Measurements from ENCODE around the gene MMP19.
"Not testable (repeated sequence)": the region's sequence is repeated elsewhere in the genome, so short reads cannot be mapped to it uniquely, and the experiment has no call there.

Gene MMP19

GRCh38 chr12:55844961-55845360, 2.2 kb upstream of the MMP19 start:
- no peak for DNase-seq (ENCODE audit: low read depth in 2 of 2)

- DNase-seq (ENCODE audit: low read depth in 2 of 2) = no peak
Observed at GRCh38 chr12:55843431-55843830, 695 bp upstream of the MMP19 start.

DNA sequence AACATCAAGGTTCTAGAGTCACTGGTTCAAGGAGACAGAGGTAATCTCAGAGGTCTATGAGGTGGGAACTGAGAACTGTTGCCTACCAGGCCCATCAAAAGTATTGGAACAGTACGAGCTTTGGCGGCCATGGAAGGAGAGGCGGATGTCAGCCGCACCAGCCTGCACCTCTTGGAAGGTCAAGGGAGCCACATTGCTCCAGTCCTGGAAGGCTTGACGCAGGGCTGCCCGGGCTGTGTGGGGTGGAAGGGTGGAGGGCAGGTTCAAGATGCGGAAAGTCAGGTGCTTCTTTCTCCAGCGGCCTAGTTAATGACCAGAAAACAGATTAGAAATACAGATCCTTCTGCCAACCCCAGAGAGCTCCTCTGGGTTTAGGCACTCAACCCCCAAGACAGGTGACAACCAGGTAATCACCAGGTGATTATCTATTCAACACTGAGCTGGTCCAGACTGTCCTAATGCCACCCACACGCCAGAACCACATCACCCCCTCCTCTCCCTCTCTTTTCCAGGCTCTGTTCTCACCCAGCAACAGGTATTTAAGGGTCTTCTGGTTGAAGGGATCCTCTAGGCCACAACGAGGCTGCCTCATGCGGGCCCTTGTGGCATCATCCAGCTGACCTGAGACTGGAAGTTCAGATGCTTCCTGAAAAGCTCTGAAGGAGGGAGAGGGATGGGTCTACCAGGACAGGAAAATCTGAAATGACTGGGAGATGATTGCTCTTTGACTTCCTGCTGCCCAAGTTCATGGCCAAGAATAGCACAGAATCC, 2.0 kb downstream of the MMP19 start:
- no peak for DNase-seq (ENCODE audit: low read depth in 2 of 2)

- no peak for DNase-seq (ENCODE audit: low read depth in 2 of 2)
Observed at GRCh38 chr12:55839345-55840140, 3.2 kb downstream of the MMP19 start.

DNA sequence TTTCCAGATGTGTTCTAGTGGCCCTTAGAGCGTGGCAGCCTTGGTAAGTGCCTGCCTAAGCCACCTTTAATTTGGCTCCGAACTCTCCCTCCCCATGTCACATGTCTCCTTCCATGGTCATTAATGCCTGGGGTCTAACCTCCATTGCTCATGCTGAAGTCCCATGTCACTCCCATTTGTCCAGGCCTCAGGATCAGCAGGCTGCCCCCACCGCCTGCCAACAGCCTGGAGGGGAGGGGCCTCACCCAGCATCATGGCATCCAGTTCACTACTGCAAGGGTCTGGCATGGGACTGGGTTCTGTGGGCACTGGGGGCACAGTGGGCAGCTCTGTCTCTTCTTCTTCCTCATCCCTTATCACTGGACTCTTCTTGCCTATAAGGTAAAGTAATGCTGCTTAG, 4.4 kb downstream of the MMP19 start:
- no peak for DNase-seq (ENCODE audit: low read depth in 2 of 2)

- not testable (repeated sequence) for DNase-seq (ENCODE audit: low read depth in 2 of 2)
Observed at GRCh38 chr12:55834400-55834799, 8.3 kb downstream of the MMP19 start.

- DNase-seq (ENCODE audit: low read depth in 2 of 2) = no peak
Observed at GRCh38 chr12:55833056-55833455, 9.7 kb downstream of the MMP19 start.

DNA sequence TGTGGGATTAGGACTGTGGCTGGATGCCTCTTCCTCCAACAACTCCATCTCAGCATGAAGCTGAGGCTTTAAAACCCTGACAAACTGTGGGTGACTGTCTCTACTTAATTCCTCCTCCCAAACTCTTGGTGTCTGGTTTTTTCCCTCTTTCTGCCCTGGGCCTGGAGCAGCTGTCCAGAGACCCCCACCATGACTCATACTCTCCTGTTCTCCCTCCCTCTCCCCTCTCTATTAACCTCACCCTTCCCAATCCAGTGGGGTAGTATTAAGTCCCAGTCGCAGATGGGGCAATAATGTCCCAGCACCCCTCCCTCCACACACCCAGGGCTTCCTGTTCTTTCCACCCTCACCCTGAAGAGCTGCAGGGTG, 11.3 kb downstream of the MMP19 start:
- no peak for DNase-seq (ENCODE audit: low read depth in 2 of 2)

- DNase-seq (ENCODE audit: low read depth in 2 of 2) = peak in 1 of 2 donors; percentile 24
Observed at GRCh38 chr12:55830601-55831446, 11.9 kb downstream of the MMP19 start.

GRCh38 chr12:55829967-55830600, 12.7 kb downstream of the MMP19 start:
- DNase-seq (ENCODE audit: low read depth in 2 of 2) = peak in 1 of 2 donors; percentile 25

GRCh38 chr12:55828357-55828756, 14.4 kb downstream of the MMP19 start:
- DNase-seq (ENCODE audit: low read depth in 2 of 2) = no peak

DNA sequence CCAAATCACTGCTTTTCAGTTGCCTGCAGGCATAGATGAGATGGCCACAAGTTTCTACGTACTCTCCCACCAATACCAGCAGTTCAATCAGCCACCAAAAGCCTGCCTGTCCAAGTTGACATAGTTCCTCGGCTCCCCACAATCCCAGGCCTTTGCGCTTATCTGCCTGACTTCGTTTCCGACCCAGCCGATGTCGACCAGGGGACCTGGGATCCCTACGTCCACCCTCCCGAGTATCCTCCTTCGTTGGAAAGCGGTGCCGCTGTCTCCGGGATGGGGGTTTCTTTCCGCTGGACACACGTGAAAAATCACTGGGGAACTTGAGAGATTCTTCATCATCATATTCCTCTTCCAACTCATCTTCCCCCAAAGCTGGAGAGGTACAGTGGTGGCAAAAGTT, 14.9 kb downstream of the MMP19 start:
- no peak for DNase-seq (ENCODE audit: low read depth in 2 of 2)

GRCh38 chr12:55824726-55825125, 18.0 kb downstream of the MMP19 start:
- no peak for DNase-seq (ENCODE audit: low read depth in 2 of 2)

DNA sequence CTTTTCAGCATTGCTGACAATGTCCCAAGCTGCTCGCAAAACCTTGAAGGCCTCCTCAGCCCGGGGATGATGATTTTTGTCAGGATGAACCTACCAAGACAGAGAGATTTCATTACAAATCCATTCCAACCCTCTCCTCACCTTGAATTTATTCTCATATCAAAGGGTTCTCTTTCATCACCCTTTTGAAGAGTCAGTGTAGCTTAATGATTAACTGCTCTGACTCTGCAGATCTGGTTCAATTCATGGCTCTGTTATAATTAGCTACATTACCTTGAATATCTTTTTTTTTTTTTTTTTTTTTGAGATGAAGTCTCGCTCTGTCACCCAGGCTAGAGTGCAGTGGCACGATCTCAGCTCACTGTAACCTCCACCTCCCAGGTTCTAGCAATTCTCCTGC, 19.3 kb downstream of the MMP19 start:
- no peak for DNase-seq (ENCODE audit: low read depth in 2 of 2)

DNA sequence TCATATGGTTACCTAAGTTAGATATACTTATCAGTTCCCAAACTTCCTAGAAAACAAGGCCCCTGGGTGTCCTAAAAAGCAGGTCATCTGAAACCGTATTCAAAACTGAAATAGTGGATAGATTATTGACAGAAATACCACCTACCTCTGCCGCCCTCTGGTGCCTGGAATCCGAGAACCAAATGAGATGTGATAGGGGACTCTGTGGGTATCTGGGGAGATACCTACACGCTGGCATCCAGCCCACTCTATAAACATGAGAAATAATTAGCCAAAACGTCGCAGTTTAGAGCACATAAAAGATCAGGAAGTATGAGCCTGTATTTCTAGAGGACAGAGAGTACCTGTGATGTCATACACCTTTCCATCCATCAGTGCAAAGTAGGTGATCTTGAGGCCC, 20.5 kb downstream of the MMP19 start:
- DNase-seq (ENCODE audit: low read depth in 2 of 2) = no peak

DNA sequence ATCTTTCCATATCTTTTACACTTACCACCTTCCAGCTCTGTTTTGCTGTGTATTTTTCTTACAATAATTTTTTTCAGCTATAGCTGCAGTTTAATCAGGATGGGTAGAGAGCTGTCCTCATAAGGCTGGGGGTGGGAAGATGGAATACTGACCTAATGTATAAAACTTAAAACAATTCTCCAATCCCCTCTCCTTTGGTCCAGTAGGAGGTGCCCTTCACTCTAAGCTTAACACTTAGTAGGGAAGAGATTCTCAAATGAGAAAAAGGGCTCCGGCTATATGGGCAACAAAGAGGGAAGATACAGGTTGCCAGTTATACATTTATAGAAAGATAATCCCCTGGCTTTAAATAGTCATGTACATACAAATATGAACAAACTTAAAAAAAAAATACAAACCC, 22.1 kb downstream of the MMP19 start:
- no peak for DNase-seq (ENCODE audit: low read depth in 2 of 2)

- no peak for DNase-seq (ENCODE audit: low read depth in 2 of 2)
Observed at GRCh38 chr12:55818886-55819285, 23.9 kb downstream of the MMP19 start.

GRCh38 chr12:55818140-55818728, 24.5 kb downstream of the MMP19 start:
- no peak for DNase-seq (ENCODE audit: low read depth in 2 of 2)

- peak; percentile 83 to 94 for DNase-seq (ENCODE audit: low read depth in 2 of 2)
Observed at GRCh38 chr12:55817345-55818139, 25.2 kb downstream of the MMP19 start, which contains the start of the genes ORMDL2 and SARNP. TSS of gene ORMDL2 (plus strand) at chr12:55818041. CDS start at chr12:55819000, 959 bp downstream. TSS of gene SARNP (minus strand) at chr12:55817724. CDS start at chr12:55817701, 23 bp downstream.

- DNase-seq (ENCODE audit: low read depth in 2 of 2) = no peak
Observed at GRCh38 chr12:55816881-55817344, 25.8 kb downstream of the MMP19 start.
